GM06990 (cell line): ENCODE results near the gene SHISA4.

ENCODE experiments used
- DNase-seq: peaks from one replicate; pipeline ENCODE4 v3.0.0-alpha.2; 2011; ENCODE audit not compliant: insufficient read length; ENCODE audit errors: extremely low read depth
- H3K27me3 ChIP-seq: replicated peaks from 2 replicates; pipeline ENCODE4 v1.6.0; 2011; ENCODE audit warnings: low read length; ENCODE audit not compliant: control insufficient read depth, insufficient read depth
- H3K36me3 ChIP-seq: 2 replicates; pipeline ENCODE4 v1.5.1; 2011; ENCODE audit warnings: low read length; ENCODE audit not compliant: control insufficient read depth, insufficient read depth
- H3K4me3 ChIP-seq: replicated peaks from 2 replicates; pipeline ENCODE4 v1.5.1; 2011; ENCODE audit warnings: low read depth, mild to moderate bottlenecking, control low read depth, low read length
- TF ChIP-seq, protein P1 (sequence below): IDR thresholded peaks from 2 replicates; pipeline ENCODE4 v1.5.1; 2011; ENCODE audit warnings: low read length, control low read depth, mild to moderate bottlenecking, inconsistent platforms; ENCODE audit not compliant: insufficient read depth, poor library complexity, severe bottlenecking

Gene SHISA4

DNA sequence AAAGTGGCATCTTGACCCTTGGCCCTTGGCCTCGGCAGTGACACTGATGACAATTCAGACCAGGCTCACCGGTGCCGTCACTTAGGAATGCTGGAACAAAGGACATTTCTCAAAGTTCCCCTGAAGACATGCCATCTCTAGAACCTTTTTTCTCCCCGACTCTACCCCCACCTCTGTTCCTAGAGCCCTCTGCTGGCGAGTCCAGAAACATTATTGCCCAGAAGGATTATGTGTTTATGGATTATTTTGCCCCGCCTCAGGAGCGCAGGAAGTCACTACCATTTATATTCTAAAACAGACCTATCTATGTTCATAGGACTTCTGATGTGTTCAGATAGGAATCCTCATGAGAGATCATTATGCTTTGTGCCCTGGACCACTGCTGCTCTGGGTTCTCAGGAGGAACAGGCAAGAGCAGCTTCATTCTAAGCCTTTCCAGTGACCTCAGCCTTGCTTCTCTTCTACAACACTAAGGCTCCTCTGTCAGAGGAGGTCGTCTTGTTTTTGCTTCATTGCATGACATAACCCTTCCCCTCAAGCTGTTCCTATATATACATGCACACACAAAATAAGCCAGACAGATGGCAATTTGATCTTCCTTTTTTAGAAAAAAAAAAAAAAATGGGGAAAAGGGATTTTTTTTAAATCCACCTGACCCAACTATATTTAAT is 12.4 kb upstream of the SHISA4 start:
- H3K4me3 ChIP-seq: no peak overlapping the region
- TF ChIP-seq, protein P1, sequence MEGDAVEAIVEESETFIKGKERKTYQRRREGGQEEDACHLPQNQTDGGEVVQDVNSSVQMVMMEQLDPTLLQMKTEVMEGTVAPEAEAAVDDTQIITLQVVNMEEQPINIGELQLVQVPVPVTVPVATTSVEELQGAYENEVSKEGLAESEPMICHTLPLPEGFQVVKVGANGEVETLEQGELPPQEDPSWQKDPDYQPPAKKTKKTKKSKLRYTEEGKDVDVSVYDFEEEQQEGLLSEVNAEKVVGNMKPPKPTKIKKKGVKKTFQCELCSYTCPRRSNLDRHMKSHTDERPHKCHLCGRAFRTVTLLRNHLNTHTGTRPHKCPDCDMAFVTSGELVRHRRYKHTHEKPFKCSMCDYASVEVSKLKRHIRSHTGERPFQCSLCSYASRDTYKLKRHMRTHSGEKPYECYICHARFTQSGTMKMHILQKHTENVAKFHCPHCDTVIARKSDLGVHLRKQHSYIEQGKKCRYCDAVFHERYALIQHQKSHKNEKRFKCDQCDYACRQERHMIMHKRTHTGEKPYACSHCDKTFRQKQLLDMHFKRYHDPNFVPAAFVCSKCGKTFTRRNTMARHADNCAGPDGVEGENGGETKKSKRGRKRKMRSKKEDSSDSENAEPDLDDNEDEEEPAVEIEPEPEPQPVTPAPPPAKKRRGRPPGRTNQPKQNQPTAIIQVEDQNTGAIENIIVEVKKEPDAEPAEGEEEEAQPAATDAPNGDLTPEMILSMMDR: peak; percentile 37
- DNase-seq: no peak
- H3K27me3 ChIP-seq: no peaks in the 10 kb centered on the region
- peaks cover 18% of the 10 kb centered on the region for H3K36me3 ChIP-seq

GRCh38 chr1:201877877-201878401 is 10.8 kb upstream of the SHISA4 start:
- Histone ChIP-seq H3K27me3 (no peaks in the 10 kb centered on the region), H3K36me3 (peaks cover 12% of the 10 kb centered on the region), H3K4me3 (no peak overlapping the region)
- TF ChIP-seq, protein P1: peak; percentile 65
- DNase-seq: no peak

- H3K4me3 ChIP-seq: no peak overlapping the region
- TF ChIP-seq, protein P1: no peak
- H3K27me3 ChIP-seq: no peaks in the 10 kb centered on the region
- DNase-seq: no peak
- peaks cover 3% of the 10 kb centered on the region for H3K36me3 ChIP-seq
Measured at GRCh38 chr1:201880928-201881571, 7.6 kb upstream of the SHISA4 start.

- Histone ChIP-seq H3K4me3 (no peak overlapping the region), H3K27me3 (no peaks in the 10 kb centered on the region), H3K36me3 (no peaks in the 10 kb centered on the region)
- TF ChIP-seq, protein P1: no peak
- no peak for DNase-seq
Measured at GRCh38 chr1:201881617-201882016, 7.1 kb upstream of the SHISA4 start.

- TF ChIP-seq, protein P1: no peak
- no peak overlapping the region for H3K4me3 ChIP-seq
- H3K27me3 ChIP-seq: peaks cover 3% of the 10 kb centered on the region
- peak; percentile 31 for DNase-seq
- no peaks in the 10 kb centered on the region for H3K36me3 ChIP-seq
Measured at GRCh38 chr1:201882665-201883132, 6.0 kb upstream of the SHISA4 start.
